Memory B cell (primary cell): ENCODE results near the gene PTPN3.
"Not testable (repeated sequence)": the region's sequence is repeated elsewhere in the genome, so short reads cannot be mapped to it uniquely, and the experiment has no call there.

ENCODE experiments used
- ATAC-seq: fragments of 150-1000 bp; cut with Tn5 transposase; 2 replicates; pipeline ENCODE4 v1.10.0; 2021; ENCODE audit warnings: low read depth, mild to moderate bottlenecking, moderate library complexity
- DNase-seq, 2 donors: peaks; one replicate each; pipeline ENCODE4 v3.0.0; 2022; ENCODE audit warnings: low spot score in 2 of 2
- H3K27ac Mint-ChIP-seq: one replicate; pipeline ENCODE4 v1.8.0; 2022; ENCODE audit warnings: mild to moderate bottlenecking, moderate library complexity, mixed read lengths
- H3K27me3 Mint-ChIP-seq: one replicate; pipeline ENCODE4 v1.8.0; 2022; ENCODE audit warnings: mixed read lengths
- H3K36me3 Mint-ChIP-seq: one replicate; pipeline ENCODE4 v1.8.0; 2022; ENCODE audit warnings: mild to moderate bottlenecking, mixed read lengths
- H3K4me1 Mint-ChIP-seq: one replicate; pipeline ENCODE4 v1.8.0; 2022; ENCODE audit warnings: mixed read lengths
- H3K4me3 Mint-ChIP-seq: one replicate; pipeline ENCODE4 v1.8.0; 2022; ENCODE audit warnings: mild to moderate bottlenecking, moderate library complexity, mixed read lengths
- H3K9me3 Mint-ChIP-seq: one replicate; pipeline ENCODE4 v1.8.0; 2022; ENCODE audit warnings: mixed read lengths

The PTPN3 gene

GRCh38 chr9:109517901-109518377, 19.8 kb upstream of the PTPN3 start:
- no peak for DNase-seq
- ATAC-seq = no peak
- Mint-ChIP-seq H3K4me1 (peaks cover 4% of the 10 kb centered on the region), H3K27ac (no peak overlapping the region), H3K36me3 (no peaks in the 10 kb centered on the region), H3K4me3 (no peak overlapping the region), H3K27me3 (peaks cover 11% of the 10 kb centered on the region), H3K9me3 (no peaks in the 10 kb centered on the region)

GRCh38 chr9:109513871-109514270, 15.8 kb upstream of the PTPN3 start:
- Mint-ChIP-seq H3K27me3 (peaks cover 10% of the 10 kb centered on the region), H3K36me3 (no peaks in the 10 kb centered on the region), H3K27ac (no peak overlapping the region), H3K9me3 (no peaks in the 10 kb centered on the region), H3K4me3 (no peak overlapping the region), H3K4me1 (no peaks in the 10 kb centered on the region)
- ATAC-seq = no peak
- DNase-seq = no peak

GRCh38 chr9:109512170-109512756, 14.2 kb upstream of the PTPN3 start:
- Mint-ChIP-seq H3K4me1 (no peaks in the 10 kb centered on the region), H3K4me3 (no peak overlapping the region), H3K27me3 (peaks cover 11% of the 10 kb centered on the region), H3K36me3 (no peaks in the 10 kb centered on the region), H3K27ac (no peak overlapping the region), H3K9me3 (no peaks in the 10 kb centered on the region)
- DNase-seq = no peak
- no peak for ATAC-seq

- peaks cover 3% of the 10 kb centered on the region for H3K4me1 Mint-ChIP-seq
- DNase-seq (no peak), ATAC-seq (no peak)
- H3K4me3 Mint-ChIP-seq = no peak overlapping the region
- no peak overlapping the region for H3K27ac Mint-ChIP-seq
- no peaks in the 10 kb centered on the region for H3K36me3 Mint-ChIP-seq
- peaks cover 6% of the 10 kb centered on the region for H3K27me3 Mint-ChIP-seq
- no peaks in the 10 kb centered on the region for H3K9me3 Mint-ChIP-seq
These were observed 12.4 kb upstream of the PTPN3 start for GRCh38 chr9:109510506-109510905.

GRCh38 chr9:109510042-109510441, 11.9 kb upstream of the PTPN3 start:
- H3K27ac Mint-ChIP-seq, H3K27me3 Mint-ChIP-seq, H3K4me1 Mint-ChIP-seq, DNase-seq, H3K36me3 Mint-ChIP-seq, ATAC-seq, H3K9me3 Mint-ChIP-seq, H3K4me3 Mint-ChIP-seq: not testable (repeated sequence)

GRCh38 chr9:109509611-109510010, 11.5 kb upstream of the PTPN3 start:
- no peak for ATAC-seq
- H3K9me3 Mint-ChIP-seq = no peaks in the 10 kb centered on the region
- peaks cover 3% of the 10 kb centered on the region for H3K4me1 Mint-ChIP-seq
- no peak overlapping the region for H3K27ac Mint-ChIP-seq
- DNase-seq = no peak
- H3K4me3 Mint-ChIP-seq = no peak overlapping the region
- peaks cover 6% of the 10 kb centered on the region for H3K27me3 Mint-ChIP-seq
- no peaks in the 10 kb centered on the region for H3K36me3 Mint-ChIP-seq

GRCh38 chr9:109507421-109507838, 9.3 kb upstream of the PTPN3 start:
- Mint-ChIP-seq H3K27ac (no peak overlapping the region), H3K4me3 (no peak overlapping the region), H3K27me3 (peaks cover 8% of the 10 kb centered on the region), H3K9me3 (no peaks in the 10 kb centered on the region), H3K36me3 (no peaks in the 10 kb centered on the region), H3K4me1 (peaks cover 3% of the 10 kb centered on the region)
- ATAC-seq = no peak
- DNase-seq = no peak

GRCh38 chr9:109506097-109506712, 8.1 kb upstream of the PTPN3 start:
- no peak for DNase-seq
- peaks cover 3% of the 10 kb centered on the region for H3K4me1 Mint-ChIP-seq
- H3K27ac Mint-ChIP-seq = no peak overlapping the region
- H3K27me3 Mint-ChIP-seq = peaks cover 8% of the 10 kb centered on the region
- H3K36me3 Mint-ChIP-seq = no peaks in the 10 kb centered on the region
- H3K4me3 Mint-ChIP-seq = no peak overlapping the region
- no peak for ATAC-seq
- no peaks in the 10 kb centered on the region for H3K9me3 Mint-ChIP-seq

GRCh38 chr9:109504689-109505088, 6.6 kb upstream of the PTPN3 start:
- H3K36me3 Mint-ChIP-seq = no peaks in the 10 kb centered on the region
- no peak for DNase-seq
- no peak overlapping the region for H3K27ac Mint-ChIP-seq
- no peak overlapping the region for H3K4me3 Mint-ChIP-seq
- H3K9me3 Mint-ChIP-seq = no peaks in the 10 kb centered on the region
- peaks cover 3% of the 10 kb centered on the region for H3K4me1 Mint-ChIP-seq
- no peak for ATAC-seq
- peaks cover 12% of the 10 kb centered on the region for H3K27me3 Mint-ChIP-seq

GRCh38 chr9:109500421-109500974, 2.4 kb upstream of the PTPN3 start:
- ATAC-seq (no peak), DNase-seq (no peak)
- Mint-ChIP-seq H3K9me3 (no peaks in the 10 kb centered on the region), H3K36me3 (no peaks in the 10 kb centered on the region), H3K4me1 (peaks cover 4% of the 10 kb centered on the region), H3K4me3 (no peak overlapping the region), H3K27me3 (peaks cover 17% of the 10 kb centered on the region), H3K27ac (no peak overlapping the region)

- DNase-seq (no peak), ATAC-seq (no peak)
- no peaks in the 10 kb centered on the region for H3K36me3 Mint-ChIP-seq
- peaks cover 17% of the 10 kb centered on the region for H3K27me3 Mint-ChIP-seq
- no peak overlapping the region for H3K4me3 Mint-ChIP-seq
- H3K4me1 Mint-ChIP-seq = peaks cover 4% of the 10 kb centered on the region
- no peak overlapping the region for H3K27ac Mint-ChIP-seq
- H3K9me3 Mint-ChIP-seq = no peaks in the 10 kb centered on the region
These were observed 1.7 kb upstream of the PTPN3 start for GRCh38 chr9:109499631-109500410.

- H3K27ac Mint-ChIP-seq = no peak overlapping the region
- H3K9me3 Mint-ChIP-seq = no peaks in the 10 kb centered on the region
- H3K4me1 Mint-ChIP-seq = peaks cover 4% of the 10 kb centered on the region
- H3K27me3 Mint-ChIP-seq = peaks cover 17% of the 10 kb centered on the region
- no peak for ATAC-seq
- no peak overlapping the region for H3K4me3 Mint-ChIP-seq
- DNase-seq = no peak
- no peaks in the 10 kb centered on the region for H3K36me3 Mint-ChIP-seq
These were observed 1.1 kb upstream of the PTPN3 start for GRCh38 chr9:109499093-109499630.

- Mint-ChIP-seq H3K9me3 (no peaks in the 10 kb centered on the region), H3K36me3 (no peaks in the 10 kb centered on the region), H3K4me3 (no peak overlapping the region), H3K27ac (no peak overlapping the region), H3K4me1 (peaks cover 4% of the 10 kb centered on the region), H3K27me3 (peaks cover 17% of the 10 kb centered on the region)
- DNase-seq (no peak), ATAC-seq (no peak)
These were observed 617 bp downstream of the PTPN3 start for GRCh38 chr9:109497226-109498153.
